ENCODE measurements around the gene MEP1A. TPM values are rescaled to one million over a fixed set of nuclear protein-coding genes. Genes with fewer than 3 reads are reported as not detected.

Gene MEP1A
- total and polyA plus RNA-seq, 7 donors, result 0.04 to 0.21 TPM; not detected in 5

- Histone ChIP-seq H3K9me3 (no peaks in the 10 kb centered on the region), H3K27me3 (ENCODE audit: insufficient read depth in 3 of 3, low read length in 2 of 3) (peaks cover 0 to 9% (median 0%) of the 10 kb centered on the region in 3 donors), H3K4me1 (no peaks in the 10 kb centered on the region), H3K4me3 (no peak within 1 kb of the TSS), H3K27ac (no peak within 1 kb of the TSS), H3K36me3 (ENCODE audit: insufficient read depth in 1 of 2, low read depth in 1 of 2) (no peaks in the 10 kb centered on the region)
- intact Hi-C loops (cut with DNase I), result no loop called here
- TF ChIP-seq, protein P1, sequence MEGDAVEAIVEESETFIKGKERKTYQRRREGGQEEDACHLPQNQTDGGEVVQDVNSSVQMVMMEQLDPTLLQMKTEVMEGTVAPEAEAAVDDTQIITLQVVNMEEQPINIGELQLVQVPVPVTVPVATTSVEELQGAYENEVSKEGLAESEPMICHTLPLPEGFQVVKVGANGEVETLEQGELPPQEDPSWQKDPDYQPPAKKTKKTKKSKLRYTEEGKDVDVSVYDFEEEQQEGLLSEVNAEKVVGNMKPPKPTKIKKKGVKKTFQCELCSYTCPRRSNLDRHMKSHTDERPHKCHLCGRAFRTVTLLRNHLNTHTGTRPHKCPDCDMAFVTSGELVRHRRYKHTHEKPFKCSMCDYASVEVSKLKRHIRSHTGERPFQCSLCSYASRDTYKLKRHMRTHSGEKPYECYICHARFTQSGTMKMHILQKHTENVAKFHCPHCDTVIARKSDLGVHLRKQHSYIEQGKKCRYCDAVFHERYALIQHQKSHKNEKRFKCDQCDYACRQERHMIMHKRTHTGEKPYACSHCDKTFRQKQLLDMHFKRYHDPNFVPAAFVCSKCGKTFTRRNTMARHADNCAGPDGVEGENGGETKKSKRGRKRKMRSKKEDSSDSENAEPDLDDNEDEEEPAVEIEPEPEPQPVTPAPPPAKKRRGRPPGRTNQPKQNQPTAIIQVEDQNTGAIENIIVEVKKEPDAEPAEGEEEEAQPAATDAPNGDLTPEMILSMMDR (IDR thresholded peaks at IDR 0.05), result no peak
- ATAC-seq (no peak), DNase-seq (no peak)
- WGBS, 3 donors, result 24 to 30% (median 26%) methylated on average over 1 of the region's 1 CpG
Measured at GRCh38 chr6:46746696-46747095, 46.5 kb upstream of the MEP1A start, which contains the start of gene ANKRD66. ANKRD66 (plus strand) TSS chr6:46746933; CDS start chr6:46751949, 5,016 bp downstream.

DNA sequence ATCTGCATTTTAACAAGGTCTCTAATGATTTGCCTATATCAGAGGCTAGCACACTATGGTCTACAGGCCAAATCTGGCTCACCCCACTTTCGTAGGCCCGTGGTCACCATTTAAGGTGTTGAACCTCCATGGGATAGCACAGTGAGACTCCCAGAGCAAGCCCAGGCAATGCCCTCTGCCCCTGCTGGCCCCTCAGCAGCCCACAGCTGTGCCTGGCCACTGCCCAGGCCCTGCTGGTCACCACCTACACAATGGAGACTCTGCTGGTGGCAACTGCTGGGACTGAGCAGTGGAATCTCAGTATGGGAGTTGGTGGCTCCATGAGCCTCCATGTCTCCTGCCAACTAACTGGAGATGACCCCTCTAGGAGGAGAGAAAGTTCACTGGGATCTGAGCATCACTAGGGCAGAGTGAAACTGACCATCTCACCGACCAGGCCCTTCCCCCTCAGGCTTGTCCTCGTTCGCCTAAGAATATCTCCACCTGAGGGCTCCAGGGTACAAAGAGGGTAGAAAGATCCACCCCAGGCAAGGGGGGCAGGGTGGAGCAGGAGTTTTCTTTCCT is 44.2 kb upstream of the MEP1A start:
- H3K27me3 ChIP-seq (ENCODE audit: insufficient read depth in 3 of 3, low read length in 2 of 3), result peaks cover 0 to 9% (median 0%) of the 10 kb centered on the region in 3 donors
- TF ChIP-seq, protein P1 (IDR thresholded peaks at IDR 0.05), result no peak
- ATAC-seq, result no peak
- no peak overlapping the region for H3K27ac ChIP-seq
- H3K4me3 ChIP-seq, result no peak overlapping the region
- no peak for DNase-seq
- intact Hi-C loops (cut with DNase I), result no loop called here
- H3K36me3 ChIP-seq (ENCODE audit: insufficient read depth in 1 of 2, low read depth in 1 of 2), result no peaks in the 10 kb centered on the region
- H3K9me3 ChIP-seq, result no peaks in the 10 kb centered on the region
- H3K4me1 ChIP-seq, result no peaks in the 10 kb centered on the region
- WGBS, 3 donors, result 93 to 98% (median 95%) methylated on average over 5 of the region's 5 CpGs

- WGBS, 3 donors, result 80 to 89% (median 86%) methylated on average over 5 of the region's 5 CpGs
- intact Hi-C loops (cut with DNase I), result no loop called here
- H3K4me1 ChIP-seq, result no peaks in the 10 kb centered on the region
Measured at GRCh38 chr6:46749731-46750130, 43.5 kb upstream of the MEP1A start.

GRCh38 chr6:46751658-46752057 is 41.5 kb upstream of the MEP1A start:
- no peaks in the 10 kb centered on the region for H3K27me3 ChIP-seq (ENCODE audit: insufficient read depth in 3 of 3, low read length in 2 of 3)
- intact Hi-C loops (cut with DNase I), result no loop called here
- H3K36me3 ChIP-seq (ENCODE audit: insufficient read depth in 1 of 2, low read depth in 1 of 2), result no peaks in the 10 kb centered on the region
- ATAC-seq (no peak), DNase-seq (no peak)
- H3K27ac ChIP-seq, result no peak overlapping the region
- H3K4me1 ChIP-seq, result peaks cover 2% of the 10 kb centered on the region
- TF ChIP-seq, protein P1 (IDR thresholded peaks at IDR 0.05), result no peak
- WGBS, 3 donors, result 60 to 97% (median 74%) methylated on average over 3 of the region's 3 CpGs
- no peak overlapping the region for H3K4me3 ChIP-seq
- H3K9me3 ChIP-seq, result no peaks in the 10 kb centered on the region

More at GRCh38 chr6:46749731-46750130, 43.5 kb upstream of the MEP1A start:
- Histone ChIP-seq H3K27me3 (ENCODE audit: insufficient read depth in 3 of 3, low read length in 2 of 3) (peaks cover 0 to 9% (median 0%) of the 10 kb centered on the region in 3 donors), H3K9me3 (no peaks in the 10 kb centered on the region), H3K36me3 (ENCODE audit: insufficient read depth in 1 of 2, low read depth in 1 of 2) (no peaks in the 10 kb centered on the region), H3K4me3 (no peak overlapping the region), H3K27ac (no peak overlapping the region)
- ATAC-seq, result no peak
- DNase-seq, result no peak
- TF ChIP-seq, protein P1 (IDR thresholded peaks at IDR 0.05), result no peak

GRCh38 chr6:46755865-46756264 is 37.3 kb upstream of the MEP1A start:
- no peak overlapping the region for H3K4me3 ChIP-seq
- H3K36me3 ChIP-seq (ENCODE audit: insufficient read depth in 1 of 2, low read depth in 1 of 2), result no peaks in the 10 kb centered on the region
- TF ChIP-seq, protein P1 (IDR thresholded peaks at IDR 0.05), result no peak
- no peak for DNase-seq
- H3K9me3 ChIP-seq, result no peaks in the 10 kb centered on the region
- no peaks in the 10 kb centered on the region for H3K27me3 ChIP-seq (ENCODE audit: insufficient read depth in 3 of 3, low read length in 2 of 3)
- intact Hi-C loops (cut with DNase I), result no loop called here
- no peak for ATAC-seq
- peaks cover 15% of the 10 kb centered on the region for H3K4me1 ChIP-seq
- 51 to 68% (median 64%) methylated on average over 1 of the region's 1 CpG for WGBS, 3 donors
- H3K27ac ChIP-seq, result no peak overlapping the region
